OCI-LY1 (cell line): ENCODE measurements around the gene PIP4K2A.

Source experiments
- H2AFZ ChIP-seq: fragments of 200-600 bp; sonication (generic), shearing (Covaris generic); 2 replicates; pipeline ENCODE4 v1.6.0; 2014; ENCODE audit warnings: antibody characterized with exemption, mild to moderate bottlenecking, low read length
- H3F3A ChIP-seq: fragments of 200-600 bp; sonication (generic), shearing (Covaris generic); 2 replicates; pipeline ENCODE4 v1.6.0; 2014; ENCODE audit warnings: mild to moderate bottlenecking, antibody characterized with exemption, low read length, moderate library complexity; ENCODE audit not compliant: insufficient read depth
- H3K27ac ChIP-seq: fragments of 200-600 bp; sonication (generic); 2 replicates; pipeline ENCODE4 v1.5.1; 2014; ENCODE audit warnings: low read length, mixed run types, mild to moderate bottlenecking, low read depth; ENCODE audit not compliant: poor library complexity, severe bottlenecking
- H3K27me3 ChIP-seq: fragments of 200-600 bp; sonication (generic); 2 replicates; pipeline ENCODE4 v1.6.0; 2014; ENCODE audit warnings: antibody characterized with exemption, mild to moderate bottlenecking, low read length, moderate library complexity; ENCODE audit not compliant: insufficient read depth
- H3K36me3 ChIP-seq: fragments of 200-600 bp; sonication (generic); 2 replicates; pipeline ENCODE4 v1.6.1; 2014; ENCODE audit warnings: mild to moderate bottlenecking, antibody characterized with exemption, low read length, moderate library complexity, mixed read lengths; ENCODE audit not compliant: insufficient read depth
- H3K4me1 ChIP-seq: fragments of 200-600 bp; sonication (generic); 2 replicates; pipeline ENCODE4 v1.5.1; 2014; ENCODE audit warnings: mild to moderate bottlenecking, low read length, moderate library complexity; ENCODE audit not compliant: insufficient read depth, severe bottlenecking
- H3K4me2 ChIP-seq: fragments of 200-600 bp; sonication (generic), shearing (Covaris generic); 2 replicates; pipeline ENCODE4 v1.6.1; 2014; ENCODE audit warnings: low read length
- H3K4me3 ChIP-seq: fragments of 200-600 bp; sonication (generic); 2 replicates; pipeline ENCODE4 v1.5.1; 2014; ENCODE audit warnings: low read length, low read depth, mild to moderate bottlenecking, mixed read lengths; ENCODE audit not compliant: poor library complexity, severe bottlenecking
- H3K79me2 ChIP-seq: fragments of 200-600 bp; shearing (Covaris generic); 2 replicates; pipeline ENCODE4 v1.6.1; 2016; ENCODE audit warnings: mixed run types, low read length, mixed read lengths; ENCODE audit not compliant: insufficient read depth
- H3K9ac ChIP-seq: fragments of 200-600 bp; sonication (generic), shearing (Covaris generic); 2 replicates; pipeline ENCODE4 v1.6.1; 2014; ENCODE audit warnings: mild to moderate bottlenecking, low read length, mixed read lengths
- H3K9me2 ChIP-seq: fragments of 200-600 bp; sonication (generic), shearing (Covaris generic); 2 replicates; pipeline ENCODE4 v1.6.1; 2014; ENCODE audit warnings: low read depth, mild to moderate bottlenecking, low read length, mixed read lengths
- H3K9me3 ChIP-seq: fragments of 200-600 bp; shearing (Covaris generic); 2 replicates; pipeline ENCODE4 v1.6.1; 2014; ENCODE audit warnings: low read length, mixed read lengths
- H4K20me1 ChIP-seq: fragments of 200-600 bp; sonication (generic), shearing (Covaris generic); 2 replicates; pipeline ENCODE4 v1.6.0; 2016; ENCODE audit warnings: mild to moderate bottlenecking, low read length; ENCODE audit not compliant: insufficient read depth
- EZH2 ChIP-seq: fragments of 200-600 bp; sonication (generic), shearing (Covaris generic); IDR thresholded peaks from 2 replicates; pipeline ENCODE4 v1.8.0; 2017; ENCODE audit warnings: borderline replicate concordance, mixed run types, mild to moderate bottlenecking, antibody characterized with exemption, low read length, moderate library complexity, mixed read lengths
- TF ChIP-seq, protein P1 (sequence below): fragments of 200-600 bp; sonication (generic), shearing (Covaris generic); IDR thresholded peaks from 2 replicates; pipeline ENCODE4 v1.5.1; 2017; ENCODE audit warnings: mild to moderate bottlenecking, antibody characterized with exemption, low read length, moderate library complexity, mixed read lengths

Gene PIP4K2A

GRCh38 chr10:22711373-22711772 lies 3.0 kb downstream of the PIP4K2A start:
- Histone ChIP-seq H3K36me3 (peaks cover 2% of the 10 kb centered on the region; the same call in 1 of the 2 replicates), H3K27ac (no peak overlapping the region), H3K9me2 (no peaks in the 10 kb centered on the region), H3K27me3 (no peaks in the 10 kb centered on the region; the same call in 1 of the 2 replicates), H3K4me1 (peaks cover 29% of the 10 kb centered on the region), H3K4me2 (no peak overlapping the region), H2AFZ (no peak overlapping the region), H3K79me2 (no peaks in the 10 kb centered on the region), H3K9me3 (no peaks in the 10 kb centered on the region), H4K20me1 (0 out of 2 replicates have a peak, but pooled peaks cover 6% of the 10 kb centered on the region), H3K9ac (no peak overlapping the region), H3K4me3 (no peak overlapping the region), H3F3A (no peaks in the 10 kb centered on the region)
- TF ChIP-seq, protein P1, sequence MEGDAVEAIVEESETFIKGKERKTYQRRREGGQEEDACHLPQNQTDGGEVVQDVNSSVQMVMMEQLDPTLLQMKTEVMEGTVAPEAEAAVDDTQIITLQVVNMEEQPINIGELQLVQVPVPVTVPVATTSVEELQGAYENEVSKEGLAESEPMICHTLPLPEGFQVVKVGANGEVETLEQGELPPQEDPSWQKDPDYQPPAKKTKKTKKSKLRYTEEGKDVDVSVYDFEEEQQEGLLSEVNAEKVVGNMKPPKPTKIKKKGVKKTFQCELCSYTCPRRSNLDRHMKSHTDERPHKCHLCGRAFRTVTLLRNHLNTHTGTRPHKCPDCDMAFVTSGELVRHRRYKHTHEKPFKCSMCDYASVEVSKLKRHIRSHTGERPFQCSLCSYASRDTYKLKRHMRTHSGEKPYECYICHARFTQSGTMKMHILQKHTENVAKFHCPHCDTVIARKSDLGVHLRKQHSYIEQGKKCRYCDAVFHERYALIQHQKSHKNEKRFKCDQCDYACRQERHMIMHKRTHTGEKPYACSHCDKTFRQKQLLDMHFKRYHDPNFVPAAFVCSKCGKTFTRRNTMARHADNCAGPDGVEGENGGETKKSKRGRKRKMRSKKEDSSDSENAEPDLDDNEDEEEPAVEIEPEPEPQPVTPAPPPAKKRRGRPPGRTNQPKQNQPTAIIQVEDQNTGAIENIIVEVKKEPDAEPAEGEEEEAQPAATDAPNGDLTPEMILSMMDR: no peak
- no peak for TF ChIP-seq EZH2

DNA sequence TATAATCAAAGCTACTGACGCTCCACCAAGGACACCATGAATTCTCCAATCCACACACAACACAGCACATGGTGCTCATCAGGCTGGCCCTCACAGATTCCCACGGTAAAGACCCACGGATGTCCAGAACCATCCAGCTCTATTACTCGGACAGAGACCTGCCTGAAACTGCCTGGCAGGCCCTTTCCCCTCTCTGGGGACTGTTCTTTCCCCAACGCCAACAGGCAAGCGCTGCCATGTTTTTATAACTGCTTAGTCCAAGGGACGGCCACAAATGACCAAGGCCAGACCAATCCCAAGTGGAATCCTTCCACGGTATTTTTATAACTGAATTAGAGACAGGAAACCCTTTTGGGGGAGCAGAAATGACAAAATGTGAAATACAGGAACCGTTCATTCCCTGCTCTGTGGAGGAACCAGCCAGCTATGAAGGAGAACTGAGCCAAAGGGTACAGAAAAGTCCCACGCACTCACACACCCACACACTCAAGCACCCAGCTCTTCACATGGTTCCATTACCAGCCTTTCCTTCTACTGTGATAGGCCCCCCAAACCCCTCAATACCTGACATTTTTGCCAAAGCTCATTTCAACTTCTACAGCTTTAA lies 4.1 kb downstream of the PIP4K2A start:
- no peak overlapping the region for H3K4me2 ChIP-seq
- peaks cover 30% of the 10 kb centered on the region for H3K4me1 ChIP-seq
- no peak overlapping the region for H3K9ac ChIP-seq
- H3K79me2 ChIP-seq: no peaks in the 10 kb centered on the region
- H3K9me3 ChIP-seq: no peaks in the 10 kb centered on the region
- no peak overlapping the region for H3K4me3 ChIP-seq
- peaks cover 3% of the 10 kb centered on the region; the same call in 1 of the 2 replicates for H3K36me3 ChIP-seq
- H2AFZ ChIP-seq: no peak overlapping the region
- no peak overlapping the region for H3K27ac ChIP-seq
- no peaks in the 10 kb centered on the region; the same call in 1 of the 2 replicates for H3K27me3 ChIP-seq
- H3F3A ChIP-seq: no peaks in the 10 kb centered on the region
- TF ChIP-seq, protein P1: no peak
- no peak for TF ChIP-seq EZH2
- no peaks in the 10 kb centered on the region for H3K9me2 ChIP-seq
- H4K20me1 ChIP-seq: 0 out of 2 replicates have a peak, but pooled peaks cover 6% of the 10 kb centered on the region

GRCh38 chr10:22708772-22709171 lies 5.6 kb downstream of the PIP4K2A start:
- H4K20me1 ChIP-seq: 0 out of 2 replicates have a peak, but pooled peaks cover 6% of the 10 kb centered on the region

More at GRCh38 chr10:22708772-22709171, 5.6 kb downstream of the PIP4K2A start:
- Histone ChIP-seq H3K36me3 (peaks cover 3% of the 10 kb centered on the region; the same call in 1 of the 2 replicates), H3K4me1 (peaks cover 30% of the 10 kb centered on the region), H2AFZ (no peak overlapping the region), H3K9me2 (no peaks in the 10 kb centered on the region), H3K4me2 (no peak overlapping the region), H3K9me3 (no peaks in the 10 kb centered on the region), H3K27ac (no peak overlapping the region), H3K4me3 (no peak overlapping the region), H3K27me3 (no peaks in the 10 kb centered on the region; the same call in 1 of the 2 replicates), H3K79me2 (no peaks in the 10 kb centered on the region), H3F3A (no peaks in the 10 kb centered on the region), H3K9ac (no peak overlapping the region)
- TF ChIP-seq, protein P1: no peak
- no peak for TF ChIP-seq EZH2
